HG03135 (cell line): ENCODE measurements around the gene JPH4.
"Not testable (repeated sequence)": the region's sequence is repeated elsewhere in the genome, so short reads cannot be mapped to it uniquely, and the experiment has no call there.

Source experiments
- ATAC-seq: cut with Tn5 transposase; IDR thresholded peaks from one replicate; pipeline ENCODE4 v1.9.1; 2021; ENCODE audit warnings: mild to moderate bottlenecking, moderate library complexity; ENCODE audit not compliant: unreplicated experiment

Gene JPH4

DNA sequence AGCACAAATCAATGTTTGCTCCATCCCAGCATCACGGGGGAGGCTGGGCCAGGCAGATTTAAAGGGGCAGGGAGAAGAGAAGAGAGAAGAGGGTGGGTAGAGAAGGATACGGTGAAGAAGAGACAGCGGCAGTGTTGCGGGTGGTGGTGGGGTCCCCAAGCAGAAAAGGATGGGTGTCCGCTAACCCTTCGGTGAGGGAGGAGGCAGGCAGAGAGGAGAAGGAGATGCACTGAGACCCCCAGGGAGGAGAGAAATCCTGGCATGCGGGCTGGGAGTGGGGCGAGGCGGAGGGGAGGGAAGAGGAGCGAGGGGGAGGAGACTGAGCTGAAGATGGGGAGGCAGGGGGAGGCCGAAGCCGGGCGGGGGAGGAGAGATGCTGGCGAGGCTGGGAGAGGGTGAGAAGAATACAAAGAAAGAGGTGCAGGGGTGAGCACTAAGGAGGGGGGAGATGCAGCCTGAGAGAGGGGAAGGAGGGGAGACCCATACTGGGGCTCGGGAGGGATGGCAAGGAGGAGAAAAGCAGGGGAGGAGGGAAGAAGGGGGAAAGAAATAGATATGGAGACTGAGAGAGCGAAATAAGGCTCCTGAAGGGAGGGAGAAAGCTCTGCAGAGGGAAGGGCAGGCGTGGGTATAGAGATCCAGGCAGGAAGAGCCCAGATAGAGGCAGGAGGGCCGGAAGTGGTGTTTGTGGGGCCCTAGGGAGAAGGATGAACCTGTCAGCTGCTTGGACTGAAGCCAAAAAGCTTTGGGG, at the start of gene JPH4:
Gene JPH4 (minus strand): TSS at position 231 of the 751 bp plus-strand sequence. CDS start 1,337 bp downstream, outside the sequence.
- no peak for ATAC-seq

DNA sequence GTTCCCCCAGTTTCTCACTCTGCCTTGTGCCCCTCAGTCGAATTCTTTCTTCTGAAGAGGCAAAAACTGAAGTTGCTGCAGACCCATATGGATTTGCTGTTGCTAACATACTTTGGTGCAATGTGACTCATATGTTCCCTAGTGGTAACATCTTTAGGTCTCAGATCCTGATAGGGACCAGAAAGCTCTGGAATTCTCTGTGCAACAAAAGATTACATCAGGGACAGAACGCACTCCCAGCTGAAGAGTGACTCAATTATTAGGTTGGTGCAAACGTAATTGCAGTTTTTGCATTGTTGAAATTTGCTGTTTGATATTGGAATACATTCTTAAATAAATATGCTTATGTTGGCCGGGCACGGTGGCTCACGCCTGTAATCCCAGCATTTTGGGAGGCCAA, 49.4 kb upstream of the JPH4 start:
- no peak for ATAC-seq

DNA sequence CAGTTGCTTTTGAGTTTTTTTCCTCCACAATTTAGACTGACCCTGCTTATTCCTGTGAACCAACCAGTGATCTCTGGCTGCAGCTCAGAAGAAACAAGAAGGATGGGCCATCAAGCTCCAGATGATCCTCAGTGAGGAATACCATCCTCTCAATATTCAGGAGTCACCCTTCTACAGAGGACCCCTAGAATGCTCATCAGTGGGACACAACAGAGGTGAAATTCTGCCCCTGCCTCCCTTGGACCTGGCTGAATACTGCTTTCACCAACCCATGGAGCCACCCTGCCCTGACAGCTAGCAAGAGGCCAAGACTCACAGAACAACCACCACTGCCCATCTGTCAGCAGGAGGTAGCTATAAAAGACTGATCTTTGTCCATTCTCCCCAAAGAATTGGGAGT, 48.4 kb upstream of the JPH4 start:
- no peak for ATAC-seq

DNA sequence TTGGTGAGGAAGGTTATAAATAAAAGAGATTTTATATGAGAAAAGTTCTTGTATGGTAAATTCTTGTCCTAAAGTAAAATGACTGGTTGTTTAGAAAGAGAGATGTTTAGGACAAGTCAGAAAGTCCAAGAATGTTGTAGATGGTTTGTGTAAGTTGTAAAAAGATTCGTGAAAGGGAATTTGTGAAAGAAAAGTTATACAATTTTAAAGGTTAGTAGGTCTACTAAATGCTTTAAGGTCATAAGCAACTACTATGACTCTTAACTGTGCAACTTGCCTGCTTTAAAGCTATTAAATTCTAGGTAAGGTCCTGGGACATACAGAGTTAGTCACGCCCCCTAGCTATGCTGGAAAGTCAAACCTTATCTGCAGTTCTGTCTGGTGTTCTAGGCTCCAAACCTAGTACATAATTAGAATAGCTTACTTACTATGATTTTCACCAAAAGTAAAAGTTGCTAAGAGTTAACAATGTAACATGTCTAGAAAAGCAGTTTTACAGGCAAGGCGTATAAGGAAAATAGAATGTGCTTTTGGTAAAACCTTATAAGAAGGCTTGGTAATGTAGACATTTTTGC, 46.3 kb upstream of the JPH4 start:
- ATAC-seq, result no peak

DNA sequence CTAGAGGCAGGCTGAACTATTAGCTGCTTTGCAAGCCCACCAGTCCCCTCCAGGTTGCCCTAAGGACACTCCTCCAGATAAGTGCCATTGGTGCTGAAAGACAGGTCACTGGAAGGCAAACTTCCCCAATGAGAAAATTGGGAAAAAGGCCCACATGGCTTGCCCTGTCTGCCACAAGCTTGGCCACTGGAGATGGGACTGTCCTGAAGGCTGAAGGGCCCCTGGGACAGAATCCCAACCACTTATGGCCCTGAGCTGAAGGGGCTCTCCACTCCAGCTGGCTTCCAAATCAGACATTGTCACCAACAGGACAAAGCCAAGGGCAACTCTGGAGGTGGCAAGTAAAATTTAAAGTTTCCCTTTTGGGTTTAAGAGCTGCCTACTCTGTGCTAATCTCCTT, 45.4 kb upstream of the JPH4 start:
- ATAC-seq, result no peak

DNA sequence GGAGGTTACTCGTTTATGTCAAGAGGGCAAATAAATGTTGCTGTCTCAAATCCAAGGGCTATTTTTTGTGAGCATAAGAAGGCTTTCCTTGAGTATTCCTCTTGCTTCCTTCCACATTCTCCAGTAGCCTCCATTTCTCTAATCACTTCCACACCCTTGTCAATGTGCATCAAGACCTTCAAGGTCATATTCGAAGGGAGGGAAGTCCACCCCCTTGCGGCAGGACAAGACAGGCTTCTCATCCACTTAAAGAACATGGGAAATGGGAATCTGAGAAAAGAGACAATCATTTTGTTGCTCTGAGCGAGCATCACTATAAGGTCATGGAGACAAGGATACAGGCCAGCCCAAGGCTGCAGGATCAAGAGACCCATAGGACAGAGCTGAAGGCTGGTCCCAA, 44.4 kb upstream of the JPH4 start:
- ATAC-seq, result no peak

DNA sequence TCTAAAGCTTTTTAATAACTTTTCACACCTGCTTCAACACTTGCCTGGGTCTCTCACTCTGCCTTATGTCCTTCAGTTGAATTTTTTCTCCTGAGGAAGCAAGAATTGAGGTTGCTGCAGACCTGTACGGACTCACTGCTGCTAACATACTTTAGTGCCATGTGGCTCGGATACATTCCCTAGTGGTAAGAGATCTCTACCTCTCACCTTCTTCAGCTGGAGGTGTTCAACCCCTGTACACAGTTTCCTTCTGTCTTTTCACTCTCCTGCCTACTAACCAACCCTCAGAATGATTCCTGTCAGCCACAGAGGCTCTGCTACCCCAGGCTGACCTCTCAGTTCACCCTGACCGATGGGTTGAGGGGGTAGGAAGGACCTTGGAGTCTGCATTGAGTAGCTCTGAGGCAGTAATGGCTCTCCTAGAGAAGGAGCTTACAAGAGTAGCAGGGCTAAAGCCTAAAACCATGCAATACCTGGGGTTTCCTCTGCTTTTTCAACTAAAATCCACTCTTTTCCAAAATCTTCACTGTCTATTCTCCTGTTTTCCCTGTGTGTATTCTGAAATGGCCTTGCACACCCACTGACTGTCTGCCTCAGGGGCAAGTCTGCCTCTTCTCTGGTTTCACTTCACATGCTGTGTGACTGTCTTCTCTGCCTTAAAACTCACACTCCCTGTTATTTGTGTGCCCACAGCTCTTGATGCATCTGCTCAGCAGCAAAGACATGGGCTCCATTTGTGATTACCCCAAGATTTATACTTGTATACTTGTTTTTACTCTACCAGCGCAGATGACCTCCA, 43.5 kb upstream of the JPH4 start:
- ATAC-seq, result no peak

DNA sequence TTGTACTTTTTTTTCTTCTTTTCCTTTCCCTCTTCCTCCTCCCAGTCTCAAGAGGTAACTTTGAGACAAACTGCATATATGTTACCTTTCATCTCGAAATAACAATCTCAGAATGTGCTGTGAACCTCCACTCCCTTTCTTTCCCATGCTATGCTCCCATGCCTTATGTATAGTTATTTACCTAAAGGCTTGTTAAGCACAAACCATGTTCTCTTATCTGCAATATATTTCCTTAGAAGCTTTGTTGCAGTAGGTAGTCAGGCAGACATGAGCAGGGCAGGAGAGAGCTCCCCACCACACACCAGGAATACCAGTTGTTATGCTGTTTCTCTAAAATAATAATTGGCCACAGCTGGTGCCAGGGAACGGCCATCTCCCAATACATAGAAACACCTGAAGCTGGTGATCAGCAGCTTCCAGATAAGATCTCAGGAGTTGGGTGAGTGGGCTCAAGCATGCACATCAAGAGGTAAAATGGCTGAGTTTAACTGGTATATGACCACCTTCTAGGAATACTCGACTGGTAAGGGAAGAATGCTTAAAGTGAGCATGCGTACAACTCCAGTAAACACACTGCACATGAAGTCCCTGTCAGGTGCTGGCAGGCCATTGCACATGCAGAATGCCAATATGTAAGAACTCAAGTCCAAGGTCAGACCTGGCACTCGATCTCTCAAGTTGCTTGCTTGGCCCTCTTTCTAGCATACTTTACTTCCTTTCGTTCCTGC, 42.8 kb upstream of the JPH4 start:
- ATAC-seq, result no peak

DNA sequence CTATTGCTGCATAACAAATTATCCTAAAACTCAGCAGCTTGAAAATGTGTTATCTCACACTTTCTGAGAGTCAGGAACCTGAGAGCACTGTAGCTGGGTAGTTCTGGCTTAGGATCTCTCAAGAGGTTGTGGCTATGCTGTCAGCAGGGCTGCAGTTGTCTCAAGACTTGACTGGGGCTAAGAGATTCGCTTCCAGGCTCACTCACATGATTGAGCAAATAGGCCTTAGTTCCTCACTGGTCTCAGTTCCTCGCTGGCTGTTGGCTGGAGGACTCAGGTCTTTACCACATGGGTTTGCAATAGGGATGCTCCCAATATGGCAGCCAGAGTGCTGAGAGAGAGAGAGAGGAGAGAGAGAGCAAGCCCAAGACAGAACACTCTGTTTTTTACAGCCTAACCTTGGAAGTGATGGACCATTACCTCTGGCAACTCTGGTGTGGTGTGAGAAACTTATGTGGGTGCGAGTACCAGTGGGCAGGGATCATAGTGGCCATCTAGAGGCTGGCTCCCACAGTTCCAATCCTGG, 41.6 kb upstream of the JPH4 start:
- ATAC-seq, result no peak

DNA sequence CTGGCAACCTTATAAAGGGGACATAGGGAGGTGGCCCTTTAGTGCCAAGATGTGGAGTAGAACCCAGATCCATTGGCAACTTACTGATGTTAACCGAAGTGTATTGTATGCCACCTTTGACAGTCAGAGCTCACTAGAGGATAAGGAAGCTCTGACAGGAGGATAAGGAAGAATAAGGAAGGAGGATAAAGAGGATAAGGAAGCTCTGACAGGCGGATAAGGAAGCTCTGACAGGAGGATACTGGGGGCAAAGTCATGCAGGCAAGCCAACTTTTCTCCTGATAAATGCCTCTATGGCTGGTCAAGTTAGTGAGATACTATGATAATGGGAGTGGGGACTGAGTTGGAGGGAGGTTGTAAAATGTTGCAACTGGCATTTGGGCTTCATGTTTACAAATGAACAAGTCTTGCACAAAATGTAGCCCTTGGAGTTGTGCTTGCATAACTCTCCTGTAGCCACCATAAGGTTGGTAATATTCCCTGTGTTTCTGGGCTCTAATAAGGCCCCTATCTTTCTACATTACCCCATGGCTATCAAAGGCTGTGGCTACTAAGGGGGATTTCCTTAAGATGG, 39.9 kb upstream of the JPH4 start:
- ATAC-seq, result no peak

DNA sequence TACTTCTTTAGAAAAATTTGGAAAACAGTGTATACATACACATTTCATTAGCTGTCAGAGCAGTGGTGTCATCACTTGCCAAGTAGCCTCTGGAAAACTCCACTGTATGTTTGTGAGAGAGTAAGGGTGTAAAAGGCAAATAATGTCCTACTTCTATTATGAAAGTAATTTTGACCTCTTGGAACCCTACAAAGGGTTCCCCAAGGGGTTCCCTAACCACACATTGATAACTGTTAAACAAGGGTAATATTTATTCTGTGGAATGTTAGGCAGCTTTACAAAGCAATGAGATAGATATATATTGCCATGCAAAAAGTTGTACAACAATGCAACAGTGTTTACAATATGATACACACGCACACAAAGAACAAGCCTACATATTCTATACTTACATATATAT, 38.9 kb upstream of the JPH4 start:
- ATAC-seq, result no peak

DNA sequence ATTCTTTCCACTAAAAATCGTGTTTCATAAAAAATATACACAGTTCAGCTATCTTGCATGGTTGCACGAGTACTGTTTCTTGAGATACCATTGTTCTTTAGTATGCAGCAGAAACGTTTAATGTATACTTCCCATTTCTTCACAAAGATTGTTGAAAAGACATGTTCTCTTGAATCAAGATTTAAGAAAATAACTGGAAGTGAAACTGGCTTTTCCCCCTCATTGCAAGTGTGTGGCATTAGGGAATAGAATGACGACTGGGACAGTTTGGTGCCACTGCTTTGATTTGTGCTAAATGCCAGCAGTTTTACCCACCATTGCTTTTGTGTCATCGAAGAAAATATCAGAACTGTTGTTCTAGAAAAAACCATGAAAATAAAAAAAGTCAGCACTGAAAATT, 37.3 kb upstream of the JPH4 start:
- no peak for ATAC-seq

DNA sequence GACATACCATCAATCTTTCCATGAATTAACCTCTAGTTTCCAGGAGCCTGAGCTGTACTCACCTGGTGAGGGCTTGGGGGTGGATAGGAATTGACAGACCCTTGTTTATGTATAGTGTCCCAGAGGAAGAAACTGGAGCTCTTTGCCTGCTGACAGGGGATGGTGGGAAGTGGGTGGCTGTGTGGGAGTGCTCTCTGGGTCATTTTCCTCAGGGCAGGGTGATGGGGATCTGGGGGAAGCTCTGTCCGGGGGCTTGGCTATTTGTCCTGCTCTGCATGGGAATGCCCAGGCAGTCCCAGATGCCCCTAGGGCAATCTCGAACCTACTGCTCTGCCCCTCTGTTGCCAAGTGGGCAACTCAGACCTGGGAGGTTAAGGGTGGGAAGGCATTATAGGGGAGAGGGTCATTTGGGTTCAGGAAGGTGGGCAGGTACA, 35.8 kb upstream of the JPH4 start:
- no peak for ATAC-seq

DNA sequence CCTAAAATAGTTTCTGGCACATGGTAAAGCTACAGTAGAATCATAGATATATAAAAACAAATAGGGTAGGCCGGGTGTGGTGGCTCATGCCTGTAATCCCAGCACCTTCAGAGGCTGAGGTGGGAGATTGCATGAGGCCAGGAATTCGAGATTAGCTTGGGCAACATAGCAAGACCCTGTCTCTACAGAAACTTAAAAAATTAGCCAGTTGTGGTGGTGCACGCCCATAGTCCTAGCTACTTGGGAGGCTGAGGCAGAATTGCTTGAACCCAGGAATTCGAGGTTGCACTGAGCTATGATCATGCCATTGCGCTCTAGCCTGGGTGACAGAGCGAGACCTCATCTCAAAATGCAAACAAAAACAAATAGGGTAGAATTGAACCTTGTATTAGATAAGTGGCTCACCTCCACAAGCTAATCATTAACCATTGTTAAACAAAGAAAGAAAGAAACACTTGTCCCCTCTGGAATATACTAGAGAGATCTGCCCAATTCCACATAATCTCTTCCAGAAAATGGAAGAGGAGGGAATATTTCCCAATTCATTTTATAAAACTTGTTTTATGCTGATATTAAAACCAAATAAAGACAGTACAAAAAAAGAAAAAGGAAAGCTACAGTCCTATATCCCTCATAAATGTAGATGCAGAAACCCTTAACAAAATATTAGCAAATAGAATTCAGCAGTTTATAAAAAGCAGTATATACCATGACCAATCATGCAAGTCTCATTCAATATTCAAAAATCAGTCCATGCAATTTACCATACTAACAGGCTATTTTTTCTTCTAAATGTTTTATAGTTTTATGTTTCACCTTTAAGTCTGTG, 34.9 kb upstream of the JPH4 start:
- ATAC-seq, result no peak

DNA sequence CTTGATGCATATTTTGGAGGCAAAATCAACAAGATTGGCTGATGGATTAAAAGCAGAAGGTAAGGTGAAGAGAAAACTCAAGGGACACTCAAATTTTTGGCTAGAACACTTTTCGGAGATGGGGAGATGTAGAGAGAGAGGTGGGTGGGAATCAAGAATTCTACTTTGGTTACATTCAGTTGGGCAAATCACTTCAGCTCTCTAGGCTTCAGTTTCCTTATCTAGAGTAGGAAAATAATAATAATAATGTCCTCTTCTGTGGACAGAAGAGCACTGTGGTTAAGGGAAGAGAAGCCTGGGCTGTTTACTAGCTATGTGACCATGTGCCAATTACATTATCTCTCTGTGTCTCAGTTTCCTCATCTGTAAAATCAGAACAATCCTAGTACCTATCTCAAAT, 34.2 kb upstream of the JPH4 start:
- ATAC-seq, result no peak

DNA sequence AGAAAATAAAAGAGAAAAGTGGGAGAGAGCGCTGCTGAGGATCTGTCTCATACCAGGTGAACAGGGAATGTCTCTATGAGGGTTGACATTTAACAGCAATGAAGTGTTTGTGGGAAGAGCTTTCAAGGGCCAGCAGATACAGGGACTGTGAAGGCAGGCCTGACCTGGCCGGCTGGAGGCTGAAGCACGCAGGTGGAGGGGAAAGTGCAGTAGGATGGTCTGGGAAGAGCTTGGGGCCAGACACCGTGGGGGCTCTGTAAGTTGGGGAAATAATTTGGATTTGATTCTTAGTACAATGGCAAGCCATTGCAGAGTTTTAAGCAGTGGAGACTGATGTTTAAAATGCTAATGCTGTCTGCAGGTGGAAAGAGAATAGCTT, 33.8 kb upstream of the JPH4 start:
- ATAC-seq, result no peak

DNA sequence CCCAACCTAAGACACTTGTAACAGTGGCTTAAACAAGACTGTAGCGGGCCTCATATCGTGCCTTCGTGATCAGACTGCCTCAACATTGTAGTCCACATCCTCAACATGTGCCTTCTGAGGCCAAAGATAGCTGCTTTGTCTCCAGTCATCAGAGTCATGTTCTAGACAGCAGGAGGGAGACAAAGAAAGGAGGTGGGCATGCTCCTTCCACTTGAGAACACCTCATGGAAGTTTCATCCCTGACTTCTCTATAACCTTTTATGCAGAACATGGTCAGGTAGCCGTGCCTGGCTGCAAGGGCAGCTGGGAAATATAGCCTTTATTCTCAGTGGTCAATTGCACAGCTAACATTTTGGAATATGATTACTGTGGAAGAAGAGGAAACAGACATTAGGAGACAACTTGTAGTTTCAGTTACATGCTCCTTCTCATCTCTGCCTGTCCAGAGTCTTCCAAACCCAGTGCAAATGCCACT, 32.3 kb upstream of the JPH4 start:
- no peak for ATAC-seq

DNA sequence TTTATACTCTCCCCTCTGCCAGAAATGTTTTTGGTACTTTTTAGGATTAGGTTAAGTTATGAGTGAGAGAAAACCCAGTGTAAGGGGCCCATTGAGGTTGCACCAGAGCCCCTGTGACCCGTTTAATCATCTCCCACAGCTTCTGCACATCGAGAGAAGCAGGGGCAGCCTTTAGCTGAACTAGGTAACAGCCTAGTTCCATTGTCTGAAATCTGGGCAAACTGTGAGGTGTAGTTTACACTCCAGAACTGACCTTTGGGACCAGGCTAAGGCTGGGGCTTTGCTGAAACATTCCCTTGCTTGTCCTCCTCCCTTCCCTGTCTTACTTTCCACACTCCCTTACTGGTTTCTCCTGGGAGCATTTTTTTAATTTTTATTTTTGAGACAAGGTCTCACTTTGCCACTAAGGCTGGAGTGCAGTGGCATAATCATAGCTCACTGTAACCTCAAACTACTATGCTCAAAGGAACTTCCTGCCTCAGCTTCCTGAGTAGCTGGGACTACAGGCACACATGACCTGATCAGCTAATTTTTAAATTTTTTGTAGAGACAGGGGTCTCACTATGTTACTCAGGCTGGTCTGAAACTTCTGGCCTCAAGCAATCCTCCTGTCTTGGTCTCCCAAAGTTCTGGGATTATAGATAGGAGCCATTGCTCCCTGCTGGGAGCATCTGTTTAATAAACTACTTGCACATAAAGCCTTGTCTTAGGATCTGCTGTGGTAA, 31.7 kb upstream of the JPH4 start:
- no peak for ATAC-seq

DNA sequence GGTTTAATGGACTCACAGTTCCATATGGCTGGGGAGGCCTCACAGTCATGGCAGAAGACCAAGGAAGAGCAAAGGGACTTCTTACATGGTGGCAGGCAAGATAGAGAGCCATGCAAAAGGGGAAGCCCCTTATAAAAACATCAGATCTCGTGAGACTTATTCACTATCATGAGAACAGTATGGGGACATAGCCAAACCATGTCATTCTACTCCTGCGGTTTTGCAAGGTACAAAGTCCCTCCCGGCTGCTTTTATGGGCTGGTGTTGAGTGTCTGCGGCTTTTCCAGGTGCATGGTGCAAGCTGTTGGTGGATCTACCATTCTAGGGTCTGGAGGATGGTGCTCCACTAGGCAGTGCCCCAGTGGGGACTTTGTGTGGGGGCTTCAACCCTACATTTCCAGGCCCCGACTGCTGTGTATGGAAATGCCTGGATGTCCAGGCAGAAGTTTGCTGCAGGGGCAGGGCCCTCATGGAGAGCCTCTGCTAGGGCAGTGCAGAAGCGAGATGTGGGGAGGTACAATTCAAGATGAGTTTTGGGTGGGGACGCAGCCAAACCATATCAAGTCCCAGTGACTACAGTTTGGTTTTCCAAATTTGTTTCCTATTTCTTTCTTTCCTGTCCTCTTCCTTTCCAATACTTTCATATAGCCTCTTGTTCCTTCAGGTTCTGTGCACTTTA, 31.0 kb upstream of the JPH4 start:
- ATAC-seq, result not testable (repeated sequence)
